Nephron (organoid): ENCODE results near the gene DOC2A.

Source experiments
- H3K27ac Mint-ChIP-seq, 3 experiments: 2 replicates each; pipeline ENCODE4 v1.8.0; 2020; ENCODE audit warnings: mixed read lengths in 3 of 3, mild to moderate bottlenecking in 2 of 3, moderate library complexity in 1 of 3
- H3K27me3 Mint-ChIP-seq: 2 replicates; pipeline ENCODE4 v1.8.0; 2021; ENCODE audit warnings: low read depth, mild to moderate bottlenecking, moderate library complexity, mixed read lengths
- H3K36me3 Mint-ChIP-seq: 2 replicates; pipeline ENCODE4 v1.8.0; 2020; ENCODE audit warnings: low read depth, mixed read lengths
- H3K4me1 Mint-ChIP-seq: 2 replicates; pipeline ENCODE4 v1.8.0; 2020; ENCODE audit warnings: mixed read lengths
- H3K4me3 Mint-ChIP-seq, 3 experiments: 2 replicates each; pipeline ENCODE4 v1.8.0; 2020; ENCODE audit warnings: mild to moderate bottlenecking in 3 of 3, mixed read lengths in 3 of 3, moderate library complexity in 2 of 3
- H3K9me3 Mint-ChIP-seq: 2 replicates; pipeline ENCODE4 v1.8.0; 2020; ENCODE audit warnings: mixed read lengths
- CTCF ChIP-seq, 3 experiments: fragments of 200-600 bp; sonication (generic); IDR thresholded peaks; one replicate each; pipeline ENCODE4 v1.5.0; 2021; ENCODE audit warnings: antibody characterized with exemption in 3 of 3; ENCODE audit not compliant: unreplicated experiment in 3 of 3

The DOC2A gene

GRCh38 chr16:29971304-29971703 is 39.5 kb downstream of the DOC2A start:
- no peak for TF ChIP-seq CTCF (IDR thresholded peaks at IDR 0.05; ENCODE audit: unreplicated experiment in 3 of 3)
- Mint-ChIP-seq H3K27ac (peak overlapping the region in 1 of 3 experiments; percentile 34), H3K4me1 (peaks cover 17% of the 10 kb centered on the region), H3K4me3 (no peak overlapping the region), H3K27me3 (no peaks in the 10 kb centered on the region), H3K36me3 (peaks cover 43% of the 10 kb centered on the region), H3K9me3 (peaks cover 5% of the 10 kb centered on the region)

- Mint-ChIP-seq H3K4me3 (no peak overlapping the region), H3K9me3 (peaks cover 4% of the 10 kb centered on the region), H3K4me1 (no peaks in the 10 kb centered on the region), H3K27ac (no peak overlapping the region), H3K27me3 (no peaks in the 10 kb centered on the region), H3K36me3 (peaks cover 51% of the 10 kb centered on the region)
- no peak for TF ChIP-seq CTCF (IDR thresholded peaks at IDR 0.05; ENCODE audit: unreplicated experiment in 3 of 3)
Observed at GRCh38 chr16:29968205-29968604, 42.6 kb downstream of the DOC2A start.

GRCh38 chr16:29963021-29963743 is 47.6 kb downstream of the DOC2A start:
- Mint-ChIP-seq H3K36me3 (peaks cover 22% of the 10 kb centered on the region), H3K4me1 (peaks cover 12% of the 10 kb centered on the region), H3K4me3 (peak overlapping the region; percentile 92 to 97 (median 94)), H3K27me3 (no peaks in the 10 kb centered on the region), H3K9me3 (no peaks in the 10 kb centered on the region), H3K27ac (peak overlapping the region; percentile 96 to 99 (median 97))
- no peak for TF ChIP-seq CTCF (IDR thresholded peaks at IDR 0.05; ENCODE audit: unreplicated experiment in 3 of 3)

GRCh38 chr16:29962344-29962994 is 48.4 kb downstream of the DOC2A start:
- peaks cover 18% of the 10 kb centered on the region for H3K36me3 Mint-ChIP-seq

GRCh38 chr16:29961479-29962343 is 49.1 kb downstream of the DOC2A start, which contains the start of gene TMEM219:
Gene TMEM219 (plus strand): TSS chr16:29962079. CDS start chr16:29963144, 1,065 bp downstream.
- no peaks in the 10 kb centered on the region for H3K9me3 Mint-ChIP-seq
- peak within 1 kb of the TSS; percentile 92 to 97 (median 94) for H3K4me3 Mint-ChIP-seq
- H3K36me3 Mint-ChIP-seq, result peaks cover 18% of the 10 kb centered on the region
- no peaks in the 10 kb centered on the region for H3K27me3 Mint-ChIP-seq
- peaks cover 12% of the 10 kb centered on the region for H3K4me1 Mint-ChIP-seq
- TF ChIP-seq CTCF (IDR thresholded peaks at IDR 0.05; ENCODE audit: unreplicated experiment in 3 of 3), result peak; percentile 56 to 59 (median 58)
- H3K27ac Mint-ChIP-seq, result peak within 1 kb of the TSS; percentile 96 to 99 (median 97)

More at GRCh38 chr16:29962344-29962994, 48.4 kb downstream of the DOC2A start:
- Mint-ChIP-seq H3K4me1 (peaks cover 12% of the 10 kb centered on the region), H3K27ac (peak overlapping the region; percentile 96 to 99 (median 97)), H3K9me3 (no peaks in the 10 kb centered on the region), H3K27me3 (no peaks in the 10 kb centered on the region), H3K4me3 (peak overlapping the region; percentile 92 to 97 (median 94))
- TF ChIP-seq CTCF (IDR thresholded peaks at IDR 0.05; ENCODE audit: unreplicated experiment in 3 of 3), result no peak
